Progenitor cell of endocrine pancreas (in vitro differentiated cells): ENCODE results near the gene SCOC. TPM values are rescaled to one million over a fixed set of nuclear protein-coding genes. Genes with fewer than 3 reads are reported as not detected.
"Not testable (repeated sequence)": the region's sequence is repeated elsewhere in the genome, so short reads cannot be mapped to it uniquely, and the experiment has no call there.

Experiments used
- DNase-seq: peaks from one replicate; pipeline ENCODE4 v3.0.0; 2021; ENCODE audit warnings: low spot score; ENCODE audit not compliant: unreplicated experiment
- H3K27ac Mint-ChIP-seq: 2 replicates; pipeline ENCODE4 v1.8.0; 2021; ENCODE audit warnings: mild to moderate bottlenecking, moderate library complexity, mixed read lengths
- H3K27me3 Mint-ChIP-seq: 2 replicates; pipeline ENCODE4 v1.8.0; 2021; ENCODE audit warnings: mixed read lengths
- H3K36me3 Mint-ChIP-seq: 2 replicates; pipeline ENCODE4 v1.8.0; 2022; ENCODE audit warnings: mixed read lengths; ENCODE audit not compliant: insufficient read depth
- H3K4me1 Mint-ChIP-seq: 2 replicates; pipeline ENCODE4 v1.8.0; 2021; ENCODE audit warnings: low read depth, mixed read lengths
- H3K4me3 Mint-ChIP-seq: 2 replicates; pipeline ENCODE4 v1.8.0; 2021; ENCODE audit warnings: low read depth, mild to moderate bottlenecking, moderate library complexity, mixed read lengths
- H3K9me3 Mint-ChIP-seq: 2 replicates; pipeline ENCODE4 v1.8.0; 2021; ENCODE audit warnings: low read depth, mixed read lengths
- CTCF ChIP-seq: fragments of 200-600 bp; sonication (generic); IDR thresholded peaks from one replicate; pipeline ENCODE4 v1.5.0; 2021; ENCODE audit warnings: antibody characterized with exemption, mild to moderate bottlenecking; ENCODE audit not compliant: unreplicated experiment
- total RNA-seq: library from RNA; stranded (reverse); gene quantifications from 2 replicates; pipeline ENCODE4 v1.2.1, GENCODE V29; 2021

The SCOC gene
- total RNA-seq, 1 donor from 2014 or later = 95.6 TPM

- H3K4me1 Mint-ChIP-seq = no peaks in the 10 kb centered on the region
- H3K27me3 Mint-ChIP-seq = no peaks in the 10 kb centered on the region
- no peaks in the 10 kb centered on the region for H3K9me3 Mint-ChIP-seq
- no peak overlapping the region for H3K4me3 Mint-ChIP-seq
- peaks cover 5% of the 10 kb centered on the region for H3K36me3 Mint-ChIP-seq
- no peak for TF ChIP-seq CTCF
- DNase-seq = no peak
- H3K27ac Mint-ChIP-seq = no peak overlapping the region
Measured at GRCh38 chr4:140395668-140396067, 22.2 kb downstream of the SCOC start.

DNA sequence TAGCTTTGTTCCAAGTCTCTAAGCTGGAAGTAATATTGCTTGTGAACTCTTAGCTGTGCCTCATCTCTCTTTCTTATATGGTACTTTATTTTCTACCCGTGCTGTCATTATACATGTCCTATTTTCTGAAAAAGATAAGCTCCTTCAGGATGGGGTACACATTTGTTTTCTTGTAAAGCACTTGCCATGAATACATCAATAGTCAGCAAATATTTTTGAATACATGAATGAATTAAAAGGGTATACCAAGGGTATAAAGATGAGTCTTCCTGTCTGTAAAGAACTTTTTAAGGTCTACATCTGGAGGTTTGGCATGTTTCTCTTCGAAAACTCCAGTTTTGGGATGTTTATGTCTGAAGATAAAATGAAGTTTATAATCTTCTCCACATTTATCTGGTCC, 26.7 kb downstream of the SCOC start:
- Mint-ChIP-seq H3K4me3 (no peak overlapping the region), H3K9me3 (no peaks in the 10 kb centered on the region), H3K4me1 (no peaks in the 10 kb centered on the region), H3K36me3 (peaks cover 3% of the 10 kb centered on the region), H3K27ac (no peak overlapping the region), H3K27me3 (no peaks in the 10 kb centered on the region)
- TF ChIP-seq CTCF = no peak
- no peak for DNase-seq

GRCh38 chr4:140406292-140406691, 32.8 kb downstream of the SCOC start:
- TF ChIP-seq CTCF = no peak
- H3K36me3 Mint-ChIP-seq = peaks cover 5% of the 10 kb centered on the region
- peaks cover 6% of the 10 kb centered on the region for H3K4me1 Mint-ChIP-seq
- no peak overlapping the region for H3K4me3 Mint-ChIP-seq
- no peaks in the 10 kb centered on the region for H3K27me3 Mint-ChIP-seq
- no peak for DNase-seq
- peaks cover 6% of the 10 kb centered on the region for H3K9me3 Mint-ChIP-seq
- H3K27ac Mint-ChIP-seq = no peak overlapping the region

DNA sequence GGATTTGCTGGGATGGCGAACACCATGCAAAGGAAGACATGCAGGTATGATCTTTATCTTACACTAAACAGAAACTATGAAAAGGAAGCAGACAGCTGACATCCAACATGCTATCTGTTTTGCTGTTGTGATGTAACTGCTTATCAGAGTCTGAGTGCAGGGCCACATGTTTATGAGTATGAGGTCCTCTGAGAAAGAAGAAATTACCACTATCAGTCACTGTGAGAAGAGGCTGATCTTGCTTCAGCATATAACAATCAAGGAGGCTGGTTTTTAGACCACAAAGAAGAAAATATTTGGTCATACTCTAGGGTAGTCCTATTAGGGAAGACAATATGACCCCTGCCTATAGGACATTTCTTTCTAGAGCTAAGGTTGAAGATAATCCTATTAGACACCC, 35.5 kb downstream of the SCOC start:
- H3K4me3 Mint-ChIP-seq = no peak overlapping the region
- peaks cover 6% of the 10 kb centered on the region for H3K4me1 Mint-ChIP-seq
- no peak for TF ChIP-seq CTCF
- peaks cover 5% of the 10 kb centered on the region for H3K36me3 Mint-ChIP-seq
- no peak for DNase-seq
- H3K9me3 Mint-ChIP-seq = peaks cover 6% of the 10 kb centered on the region
- no peaks in the 10 kb centered on the region for H3K27me3 Mint-ChIP-seq
- no peak overlapping the region for H3K27ac Mint-ChIP-seq

DNA sequence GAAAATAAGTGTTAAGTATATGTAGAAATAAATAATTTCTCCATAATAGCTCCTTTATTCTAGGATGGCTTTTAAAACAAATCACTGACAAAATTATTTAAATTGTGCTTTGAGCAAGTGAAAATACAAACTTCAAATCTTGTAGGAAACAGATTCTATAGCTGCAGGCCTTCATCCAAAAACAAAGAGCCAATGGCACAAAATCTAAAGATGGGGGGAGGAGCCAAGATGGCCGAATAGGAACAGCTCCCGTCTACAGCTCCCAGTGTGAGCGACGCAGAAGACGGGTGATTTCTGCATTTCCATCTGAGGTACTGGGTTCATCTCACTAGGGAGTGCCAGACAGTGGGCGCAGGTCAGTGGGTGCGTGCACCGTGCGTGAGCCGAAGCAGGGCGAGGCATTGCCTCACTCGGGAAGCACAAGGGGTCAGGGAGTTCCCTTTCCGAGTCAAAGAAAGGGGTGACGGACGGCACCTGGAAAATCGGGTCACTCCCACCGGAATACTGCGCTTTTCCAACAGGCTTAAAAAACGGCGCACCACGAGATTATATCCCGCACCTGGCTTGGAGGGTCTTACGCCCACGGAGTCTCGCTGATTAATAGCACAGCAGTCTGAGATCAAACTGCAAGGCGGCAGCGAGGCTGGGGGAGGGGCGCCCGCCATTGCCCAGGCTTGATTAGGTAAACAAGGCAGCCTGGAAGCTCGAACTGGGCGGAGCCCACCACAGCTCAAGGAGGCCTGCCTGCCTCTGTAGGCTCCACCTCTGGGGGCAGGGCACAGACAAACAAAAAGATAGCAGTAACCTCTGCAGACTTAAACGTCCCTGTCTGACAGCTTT, 39.9 kb downstream of the SCOC start:
- H3K4me1 Mint-ChIP-seq, H3K36me3 Mint-ChIP-seq, H3K27me3 Mint-ChIP-seq, DNase-seq, H3K9me3 Mint-ChIP-seq, H3K27ac Mint-ChIP-seq, H3K4me3 Mint-ChIP-seq: not testable (repeated sequence)

DNA sequence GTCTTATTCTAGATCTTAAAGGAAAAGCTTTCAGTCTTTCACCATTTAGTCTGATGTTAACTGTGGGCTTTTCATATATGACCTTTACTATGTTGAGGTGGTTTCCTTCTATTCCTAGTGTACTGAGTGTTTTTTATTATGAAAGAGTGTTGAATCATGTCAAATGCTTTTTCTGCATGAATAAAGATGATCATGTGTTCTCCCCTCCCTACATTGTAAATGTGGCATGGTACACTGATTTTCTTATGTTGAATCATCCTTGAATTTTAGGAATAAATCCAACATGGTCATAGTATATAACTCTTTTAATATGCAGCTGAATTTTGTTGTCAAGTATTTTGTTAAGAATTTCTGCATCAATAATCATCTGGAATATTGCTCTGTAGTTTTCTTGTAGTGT, 49.7 kb downstream of the SCOC start:
- Mint-ChIP-seq H3K27me3 (peaks cover 4% of the 10 kb centered on the region), H3K4me1 (peaks cover 6% of the 10 kb centered on the region), H3K27ac (no peak overlapping the region), H3K9me3 (no peaks in the 10 kb centered on the region), H3K4me3 (no peak overlapping the region), H3K36me3 (no peaks in the 10 kb centered on the region)
- DNase-seq = no peak
- TF ChIP-seq CTCF = no peak
